Stimulated activated CD8-positive, alpha-beta memory T cell treated with anti-CD3 and anti-CD28 coated beads, Interleukin-2, amount 100 ng/mL, for 48 hours (primary cell): Measurements from ENCODE around the gene CHD3.

Experiments used
- DNase-seq, 2 donors: peaks; one replicate each; pipeline ENCODE4 v3.0.0-alpha.2; 2020; ENCODE audit warnings: low read depth in 2 of 2

The CHD3 gene

GRCh38 chr17:7888184-7888920 lies at the start of gene CHD3:
CHD3 (plus strand) TSS chr17:7888789; CDS start chr17:7889001, 212 bp downstream.
- DNase-seq, result peak; percentile 26 to 52

DNA sequence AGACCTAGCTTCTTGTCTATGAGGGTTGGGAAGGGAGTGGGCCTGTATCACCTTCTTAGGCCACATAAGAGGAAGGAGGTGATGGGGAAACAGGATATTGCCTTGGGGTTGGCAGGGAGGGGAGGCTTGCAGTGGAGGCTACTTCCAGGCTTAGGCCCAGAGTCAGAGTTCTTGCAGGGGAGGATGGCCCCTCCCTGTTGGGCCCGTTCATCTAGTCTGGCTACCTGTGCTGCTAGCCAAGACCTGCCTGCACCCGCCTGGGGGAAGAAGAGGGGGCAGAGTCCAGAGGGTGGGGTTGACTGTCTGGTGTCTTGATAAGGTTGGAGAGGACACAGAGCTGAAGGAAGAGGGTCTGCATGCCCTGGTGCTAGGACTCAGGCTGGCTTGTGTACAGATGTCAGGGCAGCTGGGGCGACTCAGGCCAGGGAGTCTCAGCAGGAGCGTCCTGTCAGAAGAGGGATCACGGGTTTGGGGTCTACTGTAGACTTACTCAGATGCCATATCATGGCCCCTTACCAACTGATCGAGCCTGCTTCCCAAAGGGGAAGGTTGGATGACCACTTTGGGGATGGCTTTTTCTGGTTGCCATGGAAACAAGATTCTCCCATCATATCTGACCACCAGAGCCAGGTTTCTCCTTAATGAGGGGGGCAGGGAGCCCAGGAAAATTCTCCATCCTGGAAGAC lies 49.3 kb upstream of the CHD3 start:
- no peak for DNase-seq

DNA sequence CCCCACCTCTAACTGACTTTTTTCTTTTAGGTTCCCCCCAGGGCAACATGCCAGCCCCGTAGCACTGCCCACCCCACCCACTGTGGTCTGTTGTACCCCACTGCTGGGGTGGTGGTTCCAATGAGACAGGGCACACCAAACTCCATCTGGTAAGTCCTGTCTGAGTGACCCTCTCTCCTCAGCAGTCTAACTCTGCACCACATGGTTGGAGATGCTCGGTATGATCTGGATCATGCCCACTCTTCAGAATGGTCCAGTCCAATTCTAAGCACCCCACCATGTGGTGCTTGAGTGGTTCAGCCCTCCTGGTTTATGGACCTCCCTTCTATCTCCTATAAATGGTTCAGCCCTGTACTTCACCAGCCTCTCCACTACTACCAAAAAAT lies 48.7 kb upstream of the CHD3 start:
- DNase-seq, result no peak

- no peak for DNase-seq
Measured at GRCh38 chr17:7840441-7840840, 48.1 kb upstream of the CHD3 start.

DNA sequence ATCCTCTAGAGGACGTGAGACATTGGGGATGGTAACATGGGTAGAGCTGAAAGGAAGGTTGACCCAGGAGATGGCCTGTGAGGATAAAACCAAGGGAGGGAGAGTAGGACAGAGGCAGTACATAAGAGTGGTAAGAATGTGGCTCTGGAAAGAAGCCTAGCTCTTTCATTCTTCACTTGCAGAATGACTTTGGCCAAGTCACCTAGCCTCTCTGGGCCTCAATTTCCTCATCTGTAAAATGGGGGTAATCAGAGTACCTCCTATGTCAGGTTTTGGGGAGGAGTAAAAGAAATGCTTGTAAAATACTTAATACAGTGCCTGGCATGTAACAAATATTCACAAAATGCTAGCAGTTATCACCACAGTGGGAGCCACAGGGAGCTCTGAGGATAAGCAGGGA lies 47.7 kb upstream of the CHD3 start:
- no peak for DNase-seq

DNA sequence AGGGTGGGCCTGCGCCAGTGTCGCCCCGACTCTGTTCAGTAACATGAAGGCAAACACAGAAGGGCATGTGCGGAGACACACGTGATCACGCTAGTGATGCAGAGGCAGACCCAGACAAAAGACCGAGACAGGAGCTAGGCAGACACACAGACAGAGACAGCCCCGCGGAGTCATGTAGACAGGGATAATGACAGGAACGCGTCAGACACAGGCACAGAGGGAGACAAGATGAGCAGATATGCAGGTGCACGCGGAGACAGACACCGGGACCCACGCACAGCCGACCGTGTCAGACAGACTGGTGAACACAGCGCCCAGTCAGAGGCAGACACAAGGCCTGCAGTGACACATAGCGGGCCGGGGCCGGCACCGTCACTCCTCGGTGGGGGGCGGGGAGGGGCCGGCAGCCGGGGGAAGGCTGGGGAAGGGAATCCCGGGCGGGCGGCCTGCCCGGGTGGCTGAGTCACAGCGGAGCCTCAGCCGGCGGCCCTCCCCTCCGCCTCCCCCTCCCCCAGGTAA lies 47.1 kb upstream of the CHD3 start:
- DNase-seq, result peak; percentile 88 to 90

DNA sequence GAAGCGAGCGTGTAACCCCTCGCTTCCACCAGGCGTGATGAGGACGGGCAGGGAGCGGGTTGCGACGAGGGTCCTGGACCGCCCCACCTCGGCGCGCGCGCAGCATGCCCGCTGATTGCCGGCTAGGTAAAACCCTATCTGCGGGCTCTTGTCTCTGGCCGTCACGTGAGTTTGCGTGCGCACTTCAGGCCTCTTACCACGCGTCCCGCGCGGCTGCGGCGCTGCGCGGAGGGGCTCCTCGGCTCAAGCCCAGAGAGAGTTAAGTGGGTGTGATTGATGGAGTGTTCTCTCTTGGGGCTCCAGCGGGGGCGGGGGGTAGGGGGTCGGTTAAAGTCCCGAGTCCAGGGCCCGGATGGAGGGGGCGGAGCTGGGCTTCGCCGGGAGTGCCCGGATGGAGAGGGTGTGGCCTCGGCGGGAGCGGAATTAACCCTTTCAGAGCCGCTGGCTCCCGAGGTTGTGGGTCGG lies 46.6 kb upstream of the CHD3 start:
- DNase-seq, result peak; percentile 79 to 81

DNA sequence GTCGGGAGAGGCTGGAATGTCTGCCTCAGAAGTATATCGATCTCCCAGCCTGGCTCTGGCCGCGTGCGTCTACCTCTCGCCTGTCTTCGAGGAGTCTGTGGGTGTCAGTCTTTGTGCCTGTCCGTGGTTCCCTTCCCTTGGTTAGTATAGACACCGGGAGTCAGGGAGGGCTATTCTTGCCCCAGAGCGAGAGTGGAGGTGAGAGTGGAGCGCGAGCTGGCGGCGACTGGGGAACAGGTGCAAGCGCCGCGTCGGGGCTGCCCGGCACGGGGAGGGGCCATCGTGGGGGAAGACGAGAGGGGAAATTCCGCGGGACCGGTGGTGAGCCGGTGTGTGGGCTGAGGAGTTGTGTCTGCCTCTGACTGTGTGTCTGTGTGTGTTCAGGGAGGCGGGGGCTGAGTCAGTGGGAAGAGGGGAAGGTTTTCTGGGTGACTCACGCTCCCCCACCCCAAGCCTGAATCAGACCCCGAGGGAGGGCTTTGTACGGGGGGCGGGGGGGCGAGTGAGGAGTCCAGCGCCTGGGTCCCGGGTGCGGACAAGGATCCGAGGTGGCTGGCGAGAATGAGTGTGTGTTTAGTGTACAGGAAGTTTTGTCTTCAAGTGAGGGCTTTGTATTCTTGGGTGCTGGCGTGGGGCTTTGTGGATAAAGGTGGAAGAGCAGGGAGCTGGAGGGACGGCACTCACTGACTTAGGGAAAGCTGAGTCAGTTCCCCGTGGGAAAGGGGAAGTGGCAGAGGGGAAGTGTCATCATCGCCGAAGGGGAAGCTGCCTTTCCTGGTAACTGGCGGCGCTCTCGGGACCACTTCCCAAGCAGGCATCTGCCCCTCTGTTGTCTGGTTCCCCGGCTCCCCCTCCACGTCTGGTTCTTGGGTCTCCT lies 46.0 kb upstream of the CHD3 start:
- peak; percentile 92 to 93 for DNase-seq

DNA sequence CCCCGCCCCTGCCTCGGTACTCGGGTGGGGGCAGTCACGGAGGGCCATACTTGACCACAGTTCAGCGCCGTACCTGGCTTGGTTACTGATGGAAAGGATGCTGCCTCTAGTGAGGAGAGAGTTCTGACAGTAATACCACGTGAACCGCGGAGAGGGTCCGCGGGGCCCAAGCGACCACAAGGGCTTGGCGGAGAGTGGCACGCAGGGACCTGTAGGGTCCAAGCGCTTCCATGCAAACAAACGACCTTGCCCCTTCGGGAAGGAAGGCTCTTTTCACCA lies 45.4 kb upstream of the CHD3 start:
- peak in 1 of 2 donors; percentile 39 for DNase-seq

- DNase-seq, result peak; percentile 81 to 90
Measured at GRCh38 chr17:7843536-7844291, 44.9 kb upstream of the CHD3 start.

GRCh38 chr17:7844292-7845154 lies 44.1 kb upstream of the CHD3 start:
- peak; percentile 76 to 77 for DNase-seq

DNA sequence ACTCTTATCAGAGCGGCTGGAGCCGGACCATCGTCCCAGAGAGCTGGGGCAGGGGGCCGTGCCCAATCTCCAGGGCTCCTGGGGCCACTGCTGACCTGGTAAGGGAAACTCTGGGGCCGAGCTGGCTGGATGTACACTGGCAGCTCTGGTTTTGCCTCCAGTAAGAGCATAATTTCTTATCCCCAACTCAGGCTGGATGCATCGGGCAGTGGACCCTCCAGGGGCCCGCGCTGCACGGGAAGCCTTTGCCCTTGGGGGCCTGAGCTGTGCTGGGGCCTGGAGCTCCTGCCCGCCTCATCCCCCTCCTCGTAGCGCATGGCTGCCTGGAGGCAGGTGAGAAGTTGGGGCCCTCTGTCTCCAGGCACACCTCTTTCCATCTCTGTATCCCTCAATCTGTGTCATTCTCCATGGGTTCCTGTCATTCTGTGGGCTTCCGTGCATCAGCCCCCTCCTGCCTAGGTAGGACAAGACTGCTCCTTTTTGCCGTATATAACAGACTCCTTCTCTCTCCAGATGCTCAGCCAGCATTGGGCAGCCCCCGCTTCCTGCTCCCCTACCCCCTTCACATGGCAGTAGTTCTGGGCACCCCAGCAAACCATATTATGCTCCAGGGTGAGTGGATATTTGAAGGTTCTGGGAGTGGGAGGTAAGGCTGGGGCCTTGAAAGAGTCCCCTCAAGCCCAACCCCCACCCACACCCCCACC lies 43.1 kb upstream of the CHD3 start:
- no peak for DNase-seq

GRCh38 chr17:7846063-7846735 lies 42.4 kb upstream of the CHD3 start:
- no peak for DNase-seq

GRCh38 chr17:7846765-7847661 lies 41.6 kb upstream of the CHD3 start:
- no peak for DNase-seq

- DNase-seq, result no peak
Measured at GRCh38 chr17:7848131-7848579, 40.4 kb upstream of the CHD3 start.

GRCh38 chr17:7848739-7849129 lies 39.9 kb upstream of the CHD3 start:
- DNase-seq, result no peak

- DNase-seq, result no peak
Measured at GRCh38 chr17:7849130-7849750, 39.3 kb upstream of the CHD3 start.
